Neural cell (in vitro differentiated cells): ENCODE results near the gene METTL24. TPM values are rescaled to one million over a fixed set of nuclear protein-coding genes. Genes with fewer than 3 reads are reported as not detected.

Experiments used
- H2AFZ ChIP-seq: fragments of 200-600, 300-800 bp; sonication (generic), shearing (Covaris generic); 2 replicates; pipeline ENCODE4 v1.6.0; 2014; ENCODE audit warnings: low read depth, mild to moderate bottlenecking, antibody characterized with exemption, low read length, moderate library complexity
- H3F3A ChIP-seq: fragments of 200-600 bp; shearing (Covaris generic); 2 replicates; pipeline ENCODE4 v1.6.1; 2016; ENCODE audit warnings: mild to moderate bottlenecking, moderate library complexity, mixed read lengths, antibody characterized with exemption, low read length; ENCODE audit not compliant: insufficient read depth, poor library complexity, severe bottlenecking
- H3K27ac ChIP-seq: fragments of 200-600, 300-800 bp; sonication (generic), shearing (Covaris generic); 2 replicates; pipeline ENCODE4 v1.5.1; 2014; ENCODE audit warnings: mild to moderate bottlenecking, low read length, moderate library complexity
- H3K27me3 ChIP-seq: fragments of 300-800, 200-600 bp; sonication (generic), shearing (Covaris generic); 2 replicates; pipeline ENCODE4 v1.6.0; 2014; ENCODE audit warnings: mild to moderate bottlenecking, low read depth, low read length, moderate library complexity; ENCODE audit not compliant: insufficient read depth
- H3K36me3 ChIP-seq: fragments of 300-800, 200-600 bp; sonication (generic), shearing (Covaris generic); 2 replicates; pipeline ENCODE4 v1.5.1; 2014; ENCODE audit warnings: mild to moderate bottlenecking, antibody characterized with exemption, low read length, moderate library complexity; ENCODE audit not compliant: insufficient read depth
- H3K4me2 ChIP-seq: fragments of 300-800, 200-600 bp; sonication (generic), shearing (Covaris generic); 2 replicates; pipeline ENCODE4 v1.6.0; 2014; ENCODE audit warnings: mild to moderate bottlenecking, low read length
- H3K4me3 ChIP-seq: fragments of 300-800, 200-600 bp; sonication (generic), shearing (Covaris generic); 2 replicates; pipeline ENCODE4 v1.5.1; 2014; ENCODE audit warnings: mild to moderate bottlenecking, low read length, moderate library complexity
- H3K79me2 ChIP-seq: fragments of 200-600 bp; shearing (Covaris generic); replicated peaks from 2 replicates; pipeline ENCODE4 v1.6.0; 2014; ENCODE audit warnings: mild to moderate bottlenecking, low read length, moderate library complexity; ENCODE audit not compliant: insufficient read depth
- H3K9ac ChIP-seq: fragments of 300-800, 200-600 bp; sonication (generic), shearing (Covaris generic); 2 replicates; pipeline ENCODE4 v1.6.1; 2016; ENCODE audit warnings: mild to moderate bottlenecking, low read length, mixed read lengths
- H3K9me2 ChIP-seq: fragments of 200-600 bp; shearing (Covaris generic); 2 replicates; pipeline ENCODE4 v1.6.1; 2016; ENCODE audit warnings: mild to moderate bottlenecking, low read length, mixed read lengths; ENCODE audit not compliant: insufficient read depth
- H3K9me3 ChIP-seq: fragments of 200-600, 300-800 bp; sonication (generic), shearing (Covaris generic); 2 replicates; pipeline ENCODE4 v1.6.1; 2016; ENCODE audit warnings: mild to moderate bottlenecking, mixed run types, low read length, moderate library complexity, mixed read lengths
- H4K20me1 ChIP-seq: fragments of 200-600 bp; shearing (Covaris generic); 2 replicates; pipeline ENCODE4 v1.6.1; 2016; ENCODE audit warnings: mild to moderate bottlenecking, mixed run types; ENCODE audit not compliant: insufficient read depth
- EP300 ChIP-seq: fragments of 450-650 bp; conservative IDR thresholded peaks from 2 replicates; pipeline ENCODE4 v1.6.1; 2014; ENCODE audit warnings: antibody characterized with exemption, mild to moderate bottlenecking, moderate library complexity; ENCODE audit not compliant: poor library complexity, severe bottlenecking
- EZH2 ChIP-seq: fragments of 200-600, 300-800 bp; shearing (Covaris generic), sonication (generic); IDR thresholded peaks from 2 replicates; pipeline ENCODE4 v1.6.1; 2014; ENCODE audit warnings: antibody characterized with exemption, low read length, borderline replicate concordance, mild to moderate bottlenecking; ENCODE audit not compliant: insufficient read depth, poor library complexity, severe bottlenecking
- MXI1 ChIP-seq: fragments of 450-650 bp; conservative IDR thresholded peaks from 2 replicates; pipeline ENCODE4 v1.6.1; 2014; ENCODE audit warnings: antibody characterized with exemption, mild to moderate bottlenecking; ENCODE audit not compliant: poor library complexity, severe bottlenecking
- POLR2AphosphoS5 ChIP-seq: IDR thresholded peaks from 2 replicates; pipeline ENCODE4 v1.6.1; 2012
- RAD21 ChIP-seq: fragments of 450-650 bp; conservative IDR thresholded peaks from 2 replicates; pipeline ENCODE4 v1.6.1; 2014; ENCODE audit warnings: antibody characterized with exemption, mild to moderate bottlenecking, moderate library complexity
- SMC3 ChIP-seq: fragments of 450-650 bp; conservative IDR thresholded peaks from 2 replicates; pipeline ENCODE4 v1.6.1; 2014; ENCODE audit warnings: antibody characterized with exemption, mild to moderate bottlenecking, moderate library complexity; ENCODE audit not compliant: poor library complexity
- TAF1 ChIP-seq: IDR thresholded peaks from 2 replicates; pipeline ENCODE4 v1.6.1; 2012; ENCODE audit warnings: low read depth
- polyA plus RNA-seq: library from polyadenylated mRNA; depleted of rRNA; stranded (reverse); fragments of >200 nt; gene quantifications from 2 replicates; pipeline ENCODE4 v1.2.3, GENCODE V29; 2014
- TF ChIP-seq, protein P1 (sequence below): IDR thresholded peaks from 2 replicates; pipeline ENCODE4 v1.6.1; 2012; ENCODE audit warnings: borderline replicate concordance
- TF ChIP-seq, protein P2 (sequence below): fragments of 450-650 bp; IDR thresholded peaks from 2 replicates; pipeline ENCODE4 v1.5.1; 2014; ENCODE audit warnings: antibody characterized with exemption, mild to moderate bottlenecking, moderate library complexity; ENCODE audit not compliant: poor library complexity, severe bottlenecking

Gene METTL24
- polyA plus RNA-seq, 1 donor from 2014 or later: not detected

DNA sequence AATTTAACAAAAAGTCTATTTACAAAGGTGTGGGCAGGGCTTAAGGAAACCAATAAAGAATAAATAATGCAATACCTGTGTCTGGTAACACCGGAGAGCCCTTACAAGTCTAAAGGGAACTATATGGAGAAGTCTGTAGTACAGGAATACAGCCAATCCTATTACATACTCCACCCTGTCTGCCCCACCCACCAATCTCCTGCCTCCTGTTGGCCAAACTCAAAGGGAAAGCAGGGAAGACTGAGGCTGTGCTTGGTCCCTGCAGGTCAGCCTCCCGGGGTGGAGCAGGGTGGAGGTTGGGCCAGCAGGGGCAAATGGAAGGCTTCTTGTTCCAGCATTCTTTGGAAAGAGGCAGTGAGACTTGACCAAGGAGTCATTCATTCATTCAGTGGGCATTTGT, 31.5 kb downstream of the METTL24 start:
- no peaks in the 10 kb centered on the region for H3K27me3 ChIP-seq
- no peak overlapping the region for H3K4me3 ChIP-seq
- TF ChIP-seq POLR2AphosphoS5 (no peak), TAF1 (no peak)
- H3K79me2 ChIP-seq: no peaks in the 10 kb centered on the region
- H3K27ac ChIP-seq: no peak overlapping the region
- no peaks in the 10 kb centered on the region for H3K36me3 ChIP-seq
- no peaks in the 10 kb centered on the region for H4K20me1 ChIP-seq
- no peak overlapping the region for H3K4me2 ChIP-seq
- H3F3A ChIP-seq: no peaks in the 10 kb centered on the region
- no peak overlapping the region for H3K9ac ChIP-seq
- no peaks in the 10 kb centered on the region for H3K9me3 ChIP-seq
- no peaks in the 10 kb centered on the region for H3K9me2 ChIP-seq
- H2AFZ ChIP-seq: no peak overlapping the region

DNA sequence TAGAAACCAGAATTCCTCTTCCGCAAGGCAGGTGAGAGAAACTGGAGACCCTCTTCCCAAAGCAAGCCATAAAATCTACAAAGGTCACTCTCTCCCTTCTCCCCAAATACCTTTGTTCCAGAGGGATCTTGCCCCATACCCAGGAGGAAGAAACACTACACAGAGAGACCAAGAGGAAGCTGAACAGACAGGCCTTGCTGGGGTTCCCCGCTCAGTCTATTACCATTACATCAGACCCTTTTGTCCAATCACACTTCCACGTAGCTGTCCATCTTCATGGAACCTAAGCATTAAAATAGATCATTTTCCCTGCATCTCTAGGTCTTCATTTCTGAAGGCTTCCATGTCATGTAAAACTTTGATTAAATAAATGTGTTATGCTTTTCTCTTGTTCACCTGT, 32.1 kb downstream of the METTL24 start:
- H3K27ac ChIP-seq: no peak overlapping the region
- no peaks in the 10 kb centered on the region for H3K9me3 ChIP-seq
- H3K9ac ChIP-seq: no peak overlapping the region
- no peaks in the 10 kb centered on the region for H3K9me2 ChIP-seq
- H2AFZ ChIP-seq: no peak overlapping the region
- H3K79me2 ChIP-seq: no peaks in the 10 kb centered on the region
- no peaks in the 10 kb centered on the region for H3K36me3 ChIP-seq
- H3K4me3 ChIP-seq: no peak overlapping the region
- no peaks in the 10 kb centered on the region for H3F3A ChIP-seq
- H3K27me3 ChIP-seq: no peaks in the 10 kb centered on the region
- no peaks in the 10 kb centered on the region for H4K20me1 ChIP-seq
- no peak overlapping the region for H3K4me2 ChIP-seq
- TF ChIP-seq POLR2AphosphoS5 (no peak), EP300 (no peak), SMC3 (no peak), MXI1 (no peak), RAD21 (no peak), EZH2 (no peak), TAF1 (no peak)
- TF ChIP-seq, protein P1, sequence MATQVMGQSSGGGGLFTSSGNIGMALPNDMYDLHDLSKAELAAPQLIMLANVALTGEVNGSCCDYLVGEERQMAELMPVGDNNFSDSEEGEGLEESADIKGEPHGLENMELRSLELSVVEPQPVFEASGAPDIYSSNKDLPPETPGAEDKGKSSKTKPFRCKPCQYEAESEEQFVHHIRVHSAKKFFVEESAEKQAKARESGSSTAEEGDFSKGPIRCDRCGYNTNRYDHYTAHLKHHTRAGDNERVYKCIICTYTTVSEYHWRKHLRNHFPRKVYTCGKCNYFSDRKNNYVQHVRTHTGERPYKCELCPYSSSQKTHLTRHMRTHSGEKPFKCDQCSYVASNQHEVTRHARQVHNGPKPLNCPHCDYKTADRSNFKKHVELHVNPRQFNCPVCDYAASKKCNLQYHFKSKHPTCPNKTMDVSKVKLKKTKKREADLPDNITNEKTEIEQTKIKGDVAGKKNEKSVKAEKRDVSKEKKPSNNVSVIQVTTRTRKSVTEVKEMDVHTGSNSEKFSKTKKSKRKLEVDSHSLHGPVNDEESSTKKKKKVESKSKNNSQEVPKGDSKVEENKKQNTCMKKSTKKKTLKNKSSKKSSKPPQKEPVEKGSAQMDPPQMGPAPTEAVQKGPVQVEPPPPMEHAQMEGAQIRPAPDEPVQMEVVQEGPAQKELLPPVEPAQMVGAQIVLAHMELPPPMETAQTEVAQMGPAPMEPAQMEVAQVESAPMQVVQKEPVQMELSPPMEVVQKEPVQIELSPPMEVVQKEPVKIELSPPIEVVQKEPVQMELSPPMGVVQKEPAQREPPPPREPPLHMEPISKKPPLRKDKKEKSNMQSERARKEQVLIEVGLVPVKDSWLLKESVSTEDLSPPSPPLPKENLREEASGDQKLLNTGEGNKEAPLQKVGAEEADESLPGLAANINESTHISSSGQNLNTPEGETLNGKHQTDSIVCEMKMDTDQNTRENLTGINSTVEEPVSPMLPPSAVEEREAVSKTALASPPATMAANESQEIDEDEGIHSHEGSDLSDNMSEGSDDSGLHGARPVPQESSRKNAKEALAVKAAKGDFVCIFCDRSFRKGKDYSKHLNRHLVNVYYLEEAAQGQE: no peak
- TF ChIP-seq, protein P2, sequence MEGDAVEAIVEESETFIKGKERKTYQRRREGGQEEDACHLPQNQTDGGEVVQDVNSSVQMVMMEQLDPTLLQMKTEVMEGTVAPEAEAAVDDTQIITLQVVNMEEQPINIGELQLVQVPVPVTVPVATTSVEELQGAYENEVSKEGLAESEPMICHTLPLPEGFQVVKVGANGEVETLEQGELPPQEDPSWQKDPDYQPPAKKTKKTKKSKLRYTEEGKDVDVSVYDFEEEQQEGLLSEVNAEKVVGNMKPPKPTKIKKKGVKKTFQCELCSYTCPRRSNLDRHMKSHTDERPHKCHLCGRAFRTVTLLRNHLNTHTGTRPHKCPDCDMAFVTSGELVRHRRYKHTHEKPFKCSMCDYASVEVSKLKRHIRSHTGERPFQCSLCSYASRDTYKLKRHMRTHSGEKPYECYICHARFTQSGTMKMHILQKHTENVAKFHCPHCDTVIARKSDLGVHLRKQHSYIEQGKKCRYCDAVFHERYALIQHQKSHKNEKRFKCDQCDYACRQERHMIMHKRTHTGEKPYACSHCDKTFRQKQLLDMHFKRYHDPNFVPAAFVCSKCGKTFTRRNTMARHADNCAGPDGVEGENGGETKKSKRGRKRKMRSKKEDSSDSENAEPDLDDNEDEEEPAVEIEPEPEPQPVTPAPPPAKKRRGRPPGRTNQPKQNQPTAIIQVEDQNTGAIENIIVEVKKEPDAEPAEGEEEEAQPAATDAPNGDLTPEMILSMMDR: no peak

DNA sequence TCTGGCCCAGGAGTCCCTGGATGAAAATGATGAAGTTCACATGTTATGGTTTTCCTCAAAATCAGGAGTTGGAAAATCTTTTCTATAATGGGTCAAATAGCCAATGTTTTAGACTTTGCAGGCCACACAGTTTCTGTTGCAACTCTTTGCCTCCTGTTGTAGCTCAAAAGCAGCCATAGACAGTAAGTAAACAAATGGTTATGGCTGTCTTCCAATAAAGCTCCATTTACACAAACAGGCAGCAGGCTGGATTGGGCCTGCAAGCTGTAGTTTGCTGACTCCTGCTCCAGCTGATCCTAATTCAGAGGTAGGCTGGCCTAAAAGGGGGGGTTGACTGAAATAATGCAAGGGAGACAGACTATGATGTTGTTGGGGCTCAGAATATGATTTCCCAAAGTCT, 33.0 kb downstream of the METTL24 start:
- no peak overlapping the region for H3K4me2 ChIP-seq
- no peaks in the 10 kb centered on the region for H3K36me3 ChIP-seq
- H2AFZ ChIP-seq: no peak overlapping the region
- no peaks in the 10 kb centered on the region for H3K79me2 ChIP-seq
- H3K9ac ChIP-seq: no peak overlapping the region
- no peaks in the 10 kb centered on the region for H4K20me1 ChIP-seq
- no peaks in the 10 kb centered on the region for H3K9me2 ChIP-seq
- H3K9me3 ChIP-seq: no peaks in the 10 kb centered on the region
- no peak overlapping the region for H3K27ac ChIP-seq
- TF ChIP-seq, protein P1: no peak
- TF ChIP-seq TAF1: no peak
- no peak for TF ChIP-seq EP300
- no peaks in the 10 kb centered on the region for H3F3A ChIP-seq
- H3K4me3 ChIP-seq: no peak overlapping the region
- no peaks in the 10 kb centered on the region for H3K27me3 ChIP-seq
